ENCODE results near the gene DSC3. TPM values are rescaled to one million over a fixed set of nuclear protein-coding genes. Genes with fewer than 3 reads are reported as not detected.
"Not testable (repeated sequence)": the region's sequence is repeated elsewhere in the genome, so short reads cannot be mapped to it uniquely, and the experiment has no call there.

The DSC3 gene
- total and polyA plus RNA-seq, 2 donors (not counting 3 experiments of a cell fraction or from before 2014, with no cell fraction given) = 0.04 to 0.18 TPM

DNA sequence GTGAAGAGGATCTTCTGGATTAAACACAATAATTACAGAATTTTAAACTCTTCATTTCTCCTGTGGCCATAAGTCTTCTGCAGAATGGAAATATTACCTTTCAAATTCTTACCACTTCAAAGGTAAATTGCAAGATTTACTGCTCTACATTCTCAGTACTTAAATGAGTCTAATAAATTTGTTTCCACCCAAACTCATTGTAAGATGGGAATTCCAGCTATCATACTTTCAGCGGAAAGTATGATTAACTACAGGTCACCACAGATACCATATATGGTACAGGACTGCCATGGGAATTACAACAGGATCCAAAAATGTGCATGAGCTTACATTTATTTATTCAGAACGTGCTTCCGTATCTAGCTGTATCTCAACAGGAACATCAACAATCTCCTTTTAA lies 3.1 kb downstream of the DSC3 start:
- Histone ChIP-seq H3K4me2 (ENCODE audit: insufficient read depth, low read length) (no peak overlapping the region), H3K27me3 (ENCODE audit: control insufficient read depth in 2 of 2, insufficient read depth in 2 of 2, low read length in 2 of 2) (peaks cover 27 to 47% of the 10 kb centered on the region in 2 experiments), H3K4me1 (ENCODE audit: control insufficient read depth, extremely low read depth, insufficient read depth, low read length) (peaks cover 3% of the 10 kb centered on the region), H3K9me3 (replicated peaks; ENCODE audit: control insufficient read depth, insufficient read depth, low read length) (no peaks in the 10 kb centered on the region), H3K4me3 (replicated peaks in 1 of 3; ENCODE audit: insufficient read depth in 1 of 3, low read depth in 1 of 3, low read length in 3 of 3) (no peak overlapping the region), H2AFZ (ENCODE audit: low read depth, low read length) (no peak overlapping the region), H3K9ac (replicated peaks; ENCODE audit: extremely low read depth, insufficient read depth, low read length) (no peak overlapping the region), H3K36me3 (ENCODE audit: control insufficient read depth in 2 of 2, extremely low read depth in 1 of 2, insufficient read depth in 2 of 2, low read length in 2 of 2) (no peaks in the 10 kb centered on the region), H4K20me1 (replicated peaks; ENCODE audit: control insufficient read depth, extremely low read depth, insufficient read depth, low read length) (no peaks in the 10 kb centered on the region), H3K27ac (ENCODE audit: insufficient read depth, low read depth, low read length) (no peak overlapping the region), H3K9me1 (replicated peaks; ENCODE audit: control insufficient read depth, extremely low read depth, insufficient read depth, low read length) (no peaks in the 10 kb centered on the region), H3K79me2 (ENCODE audit: control insufficient read depth, insufficient read depth, low read length) (no peaks in the 10 kb centered on the region)
- ChIA-PET CTCF (no interaction called here), POLR2A (no interaction called here)
- dilution Hi-C loops (cut with MboI; ENCODE audit: extremely low pct_ligation_motif_present, low sequenced_read_pairs) (no loop called here), intact Hi-C loops (cut with micrococcal nuclease) (no loop called here)
- DNase-seq (ENCODE audit: low read depth, low spot score) = no peak
- no TSS peak for BruUV-seq (replicated peaks)
- TF ChIP-seq POLR2A (IDR thresholded peaks at IDR 0.05; ENCODE audit: low read depth, low read length) = no peak
- FAIRE-seq = no peak

DNA sequence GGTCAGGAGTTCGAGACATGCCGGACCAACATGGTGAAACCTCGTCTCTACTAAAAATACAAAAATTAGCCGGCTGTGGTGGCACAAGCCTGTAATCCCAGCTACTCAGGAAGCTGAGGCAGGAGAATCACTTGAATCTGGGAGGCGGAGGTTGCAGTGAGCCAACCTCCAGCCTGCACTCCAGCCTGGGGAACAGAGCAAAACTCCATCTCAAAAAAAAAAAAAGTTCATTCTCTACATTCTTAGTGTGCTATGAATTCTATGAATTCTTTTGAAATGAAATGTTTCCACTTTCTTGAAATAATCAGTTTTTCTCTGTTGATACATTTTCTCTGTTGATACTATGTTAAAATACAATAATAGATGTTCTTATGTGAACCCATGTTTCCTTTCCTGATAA lies 4.9 kb downstream of the DSC3 start:
- H3K4me3 ChIP-seq (replicated peaks in 1 of 3; ENCODE audit: insufficient read depth in 1 of 3, low read depth in 1 of 3, low read length in 3 of 3); H3K36me3 ChIP-seq (ENCODE audit: control insufficient read depth in 2 of 2, extremely low read depth in 1 of 2, insufficient read depth in 2 of 2, low read length in 2 of 2); H3K79me2 ChIP-seq (ENCODE audit: control insufficient read depth, insufficient read depth, low read length); FAIRE-seq; H3K27ac ChIP-seq (ENCODE audit: insufficient read depth, low read depth, low read length); POLR2A ChIA-PET; H3K4me2 ChIP-seq (ENCODE audit: insufficient read depth, low read length); H2AFZ ChIP-seq (ENCODE audit: low read depth, low read length); CTCF ChIA-PET; H3K9me3 ChIP-seq (replicated peaks; ENCODE audit: control insufficient read depth, insufficient read depth, low read length); dilution Hi-C loops (cut with MboI; ENCODE audit: extremely low pct_ligation_motif_present, low sequenced_read_pairs); H3K9me1 ChIP-seq (replicated peaks; ENCODE audit: control insufficient read depth, extremely low read depth, insufficient read depth, low read length); H4K20me1 ChIP-seq (replicated peaks; ENCODE audit: control insufficient read depth, extremely low read depth, insufficient read depth, low read length); DNase-seq (ENCODE audit: low read depth, low spot score); intact Hi-C loops (cut with micrococcal nuclease); BruUV-seq (replicated peaks); H3K4me1 ChIP-seq (ENCODE audit: control insufficient read depth, extremely low read depth, insufficient read depth, low read length); H3K9ac ChIP-seq (replicated peaks; ENCODE audit: extremely low read depth, insufficient read depth, low read length): not testable (repeated sequence)
- H3K27me3 ChIP-seq (ENCODE audit: control insufficient read depth in 2 of 2, insufficient read depth in 2 of 2, low read length in 2 of 2) = peaks cover 21 to 30% of the 10 kb centered on the region in 2 experiments

DNA sequence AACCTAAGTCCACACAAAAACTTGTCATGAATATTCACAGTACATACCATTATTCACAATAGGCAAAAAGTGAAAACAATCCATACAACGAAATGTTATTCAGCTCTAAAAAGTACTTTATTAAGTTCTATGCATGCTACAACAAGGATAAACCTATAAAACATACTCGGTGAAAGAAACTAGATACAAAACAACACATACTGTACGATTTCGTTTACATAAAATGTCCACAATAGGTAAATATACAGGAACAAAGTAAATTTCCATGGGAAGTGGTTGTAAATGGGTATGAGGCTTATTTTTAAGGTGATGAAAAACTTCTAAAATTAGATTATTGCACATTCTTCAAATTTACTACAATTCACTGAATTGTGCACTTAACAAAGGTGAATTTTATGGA lies 8.0 kb downstream of the DSC3 start:
- POLR2A ChIA-PET = no interaction called here
- Histone ChIP-seq H3K9me1 (replicated peaks; ENCODE audit: control insufficient read depth, extremely low read depth, insufficient read depth, low read length) (no peaks in the 10 kb centered on the region), H4K20me1 (replicated peaks; ENCODE audit: control insufficient read depth, extremely low read depth, insufficient read depth, low read length) (no peaks in the 10 kb centered on the region), H3K79me2 (ENCODE audit: control insufficient read depth, insufficient read depth, low read length) (no peaks in the 10 kb centered on the region), H3K27ac (ENCODE audit: insufficient read depth, low read depth, low read length) (no peak overlapping the region), H3K4me2 (ENCODE audit: insufficient read depth, low read length) (no peak overlapping the region), H3K4me3 (replicated peaks in 1 of 3; ENCODE audit: insufficient read depth in 1 of 3, low read depth in 1 of 3, low read length in 3 of 3) (no peak overlapping the region), H3K27me3 (ENCODE audit: control insufficient read depth in 2 of 2, insufficient read depth in 2 of 2, low read length in 2 of 2) (no peaks in the 10 kb centered on the region), H3K36me3 (ENCODE audit: control insufficient read depth in 2 of 2, extremely low read depth in 1 of 2, insufficient read depth in 2 of 2, low read length in 2 of 2) (no peaks in the 10 kb centered on the region), H3K9ac (replicated peaks; ENCODE audit: extremely low read depth, insufficient read depth, low read length) (no peak overlapping the region), H2AFZ (ENCODE audit: low read depth, low read length) (no peak overlapping the region), H3K4me1 (ENCODE audit: control insufficient read depth, extremely low read depth, insufficient read depth, low read length) (no peaks in the 10 kb centered on the region), H3K9me3 (replicated peaks; ENCODE audit: control insufficient read depth, insufficient read depth, low read length) (no peaks in the 10 kb centered on the region)
- no TSS peak for BruUV-seq (replicated peaks)
- dilution Hi-C loops (cut with MboI; ENCODE audit: extremely low pct_ligation_motif_present, low sequenced_read_pairs) = no loop called here
- no peak for DNase-seq (ENCODE audit: low read depth, low spot score)
- intact Hi-C loops (cut with micrococcal nuclease) = no loop called here
- no peak for FAIRE-seq
- CTCF ChIA-PET = no interaction called here
- TF ChIP-seq POLR2AphosphoS5 (IDR thresholded peaks at IDR 0.05; ENCODE audit: insufficient read depth, low read depth, low read length) (no peak), FOS (IDR thresholded peaks at IDR 0.05; ENCODE audit: borderline replicate concordance, insufficient read depth, low read length) (no peak), JUN (IDR thresholded peaks at IDR 0.05; ENCODE audit: borderline replicate concordance, insufficient read depth, insufficient read length, low read depth) (no peak)
- TF ChIP-seq, protein P1, sequence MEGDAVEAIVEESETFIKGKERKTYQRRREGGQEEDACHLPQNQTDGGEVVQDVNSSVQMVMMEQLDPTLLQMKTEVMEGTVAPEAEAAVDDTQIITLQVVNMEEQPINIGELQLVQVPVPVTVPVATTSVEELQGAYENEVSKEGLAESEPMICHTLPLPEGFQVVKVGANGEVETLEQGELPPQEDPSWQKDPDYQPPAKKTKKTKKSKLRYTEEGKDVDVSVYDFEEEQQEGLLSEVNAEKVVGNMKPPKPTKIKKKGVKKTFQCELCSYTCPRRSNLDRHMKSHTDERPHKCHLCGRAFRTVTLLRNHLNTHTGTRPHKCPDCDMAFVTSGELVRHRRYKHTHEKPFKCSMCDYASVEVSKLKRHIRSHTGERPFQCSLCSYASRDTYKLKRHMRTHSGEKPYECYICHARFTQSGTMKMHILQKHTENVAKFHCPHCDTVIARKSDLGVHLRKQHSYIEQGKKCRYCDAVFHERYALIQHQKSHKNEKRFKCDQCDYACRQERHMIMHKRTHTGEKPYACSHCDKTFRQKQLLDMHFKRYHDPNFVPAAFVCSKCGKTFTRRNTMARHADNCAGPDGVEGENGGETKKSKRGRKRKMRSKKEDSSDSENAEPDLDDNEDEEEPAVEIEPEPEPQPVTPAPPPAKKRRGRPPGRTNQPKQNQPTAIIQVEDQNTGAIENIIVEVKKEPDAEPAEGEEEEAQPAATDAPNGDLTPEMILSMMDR (IDR thresholded peaks at IDR 0.05; ENCODE audit: extremely low read depth in 1 of 2, insufficient read depth in 1 of 2, low read depth in 1 of 2, low read length in 2 of 2) = no peak
- TF ChIP-seq, protein P2, sequence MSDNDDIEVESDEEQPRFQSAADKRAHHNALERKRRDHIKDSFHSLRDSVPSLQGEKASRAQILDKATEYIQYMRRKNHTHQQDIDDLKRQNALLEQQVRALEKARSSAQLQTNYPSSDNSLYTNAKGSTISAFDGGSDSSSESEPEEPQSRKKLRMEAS (IDR thresholded peaks at IDR 0.05; ENCODE audit: insufficient read depth, insufficient read length) = no peak
